Liver (tissue), 3 donors: ENCODE measurements around the gene SEPTIN3.

Experiments
- RAD21 ChIP-seq, 2 donors: IDR thresholded peaks; 2 replicates each; pipeline ENCODE4 v1.6.1; 2016; ENCODE audit warnings: antibody characterized with exemption in 2 of 2, mild to moderate bottlenecking in 2 of 2
- TF ChIP-seq, protein P1 (sequence below): fragments of 150-350 bp; IDR thresholded peaks from 2 replicates; pipeline ENCODE4 v1.5.1; 2017; ENCODE audit warnings: improper control_type of control experiment, low read depth, low read length; ENCODE audit not compliant: missing input control
- donor health status: healthy.
- donor health status: healthy.

DNA sequence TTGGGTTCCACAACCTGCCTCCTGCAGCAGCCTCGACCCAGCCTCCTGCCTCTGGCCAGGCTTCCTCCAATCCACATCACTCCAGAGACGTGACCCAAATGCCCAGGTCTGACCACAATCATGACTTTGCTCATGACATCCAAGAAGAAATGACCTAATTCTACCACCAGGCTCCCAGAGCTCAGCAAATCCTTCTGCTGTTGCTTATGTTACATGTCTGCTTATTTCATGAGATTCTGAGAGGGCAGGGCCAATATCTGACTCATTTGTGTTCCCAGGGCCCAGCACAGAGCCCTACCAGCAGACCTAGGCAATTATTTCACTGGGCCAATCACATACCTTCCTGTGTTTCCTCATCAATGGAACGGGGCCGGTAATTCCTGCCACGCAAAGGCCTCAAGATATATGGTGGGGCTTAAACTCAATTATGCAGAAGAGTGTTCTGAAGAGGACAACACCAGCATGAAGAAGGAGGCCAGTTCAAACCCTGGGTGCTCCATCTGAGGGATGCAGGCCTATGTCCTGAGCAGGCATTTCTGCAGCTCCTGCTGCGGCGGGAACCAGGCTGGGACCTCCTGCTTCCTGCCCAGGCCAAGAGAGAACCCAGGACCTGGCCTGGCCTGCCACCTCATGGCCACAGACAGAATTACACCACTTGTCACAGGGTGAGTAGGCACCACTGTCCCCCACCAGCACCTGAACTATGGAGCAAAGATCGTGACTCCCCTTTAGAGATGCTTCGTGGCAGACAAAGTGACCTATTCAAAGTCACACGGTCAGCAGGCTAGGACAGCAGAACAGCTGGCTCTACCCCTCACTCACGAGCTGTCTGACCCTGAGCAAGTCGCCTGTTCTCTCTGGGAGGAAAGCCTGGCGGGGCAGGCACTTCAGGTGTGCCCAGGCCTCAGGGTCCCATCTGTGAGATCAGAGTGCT is 28.1 kb upstream of the SEPTIN3 start:
- TF ChIP-seq RAD21 (IDR thresholded peaks at IDR 0.05), result peak; percentile 99
- TF ChIP-seq, protein P1, sequence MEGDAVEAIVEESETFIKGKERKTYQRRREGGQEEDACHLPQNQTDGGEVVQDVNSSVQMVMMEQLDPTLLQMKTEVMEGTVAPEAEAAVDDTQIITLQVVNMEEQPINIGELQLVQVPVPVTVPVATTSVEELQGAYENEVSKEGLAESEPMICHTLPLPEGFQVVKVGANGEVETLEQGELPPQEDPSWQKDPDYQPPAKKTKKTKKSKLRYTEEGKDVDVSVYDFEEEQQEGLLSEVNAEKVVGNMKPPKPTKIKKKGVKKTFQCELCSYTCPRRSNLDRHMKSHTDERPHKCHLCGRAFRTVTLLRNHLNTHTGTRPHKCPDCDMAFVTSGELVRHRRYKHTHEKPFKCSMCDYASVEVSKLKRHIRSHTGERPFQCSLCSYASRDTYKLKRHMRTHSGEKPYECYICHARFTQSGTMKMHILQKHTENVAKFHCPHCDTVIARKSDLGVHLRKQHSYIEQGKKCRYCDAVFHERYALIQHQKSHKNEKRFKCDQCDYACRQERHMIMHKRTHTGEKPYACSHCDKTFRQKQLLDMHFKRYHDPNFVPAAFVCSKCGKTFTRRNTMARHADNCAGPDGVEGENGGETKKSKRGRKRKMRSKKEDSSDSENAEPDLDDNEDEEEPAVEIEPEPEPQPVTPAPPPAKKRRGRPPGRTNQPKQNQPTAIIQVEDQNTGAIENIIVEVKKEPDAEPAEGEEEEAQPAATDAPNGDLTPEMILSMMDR, result peak; percentile 96
